ENCODE measurements around the gene ZMYND8.

The ZMYND8 gene

DNA sequence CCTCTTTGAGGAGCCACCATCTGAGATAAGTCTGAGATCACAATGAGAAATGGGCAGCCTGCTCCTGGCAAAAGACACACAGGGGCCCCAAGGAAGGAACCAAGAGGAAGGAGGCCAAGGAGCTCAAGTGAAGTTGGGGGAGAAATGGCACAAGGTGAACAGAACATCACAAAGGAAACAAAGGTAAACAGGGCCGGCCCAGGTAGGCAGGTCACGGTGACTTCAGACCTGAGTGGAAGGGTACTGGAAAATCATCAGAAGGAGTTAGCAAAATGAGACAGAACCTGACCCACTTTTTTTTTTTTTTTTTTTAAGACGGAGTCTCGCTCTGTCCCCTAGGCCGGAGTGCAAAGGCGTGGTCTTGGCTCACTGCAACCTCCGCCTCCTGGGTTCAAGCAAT is 11.3 kb downstream of the ZMYND8 start:
- TF ChIP-seq, protein P1, sequence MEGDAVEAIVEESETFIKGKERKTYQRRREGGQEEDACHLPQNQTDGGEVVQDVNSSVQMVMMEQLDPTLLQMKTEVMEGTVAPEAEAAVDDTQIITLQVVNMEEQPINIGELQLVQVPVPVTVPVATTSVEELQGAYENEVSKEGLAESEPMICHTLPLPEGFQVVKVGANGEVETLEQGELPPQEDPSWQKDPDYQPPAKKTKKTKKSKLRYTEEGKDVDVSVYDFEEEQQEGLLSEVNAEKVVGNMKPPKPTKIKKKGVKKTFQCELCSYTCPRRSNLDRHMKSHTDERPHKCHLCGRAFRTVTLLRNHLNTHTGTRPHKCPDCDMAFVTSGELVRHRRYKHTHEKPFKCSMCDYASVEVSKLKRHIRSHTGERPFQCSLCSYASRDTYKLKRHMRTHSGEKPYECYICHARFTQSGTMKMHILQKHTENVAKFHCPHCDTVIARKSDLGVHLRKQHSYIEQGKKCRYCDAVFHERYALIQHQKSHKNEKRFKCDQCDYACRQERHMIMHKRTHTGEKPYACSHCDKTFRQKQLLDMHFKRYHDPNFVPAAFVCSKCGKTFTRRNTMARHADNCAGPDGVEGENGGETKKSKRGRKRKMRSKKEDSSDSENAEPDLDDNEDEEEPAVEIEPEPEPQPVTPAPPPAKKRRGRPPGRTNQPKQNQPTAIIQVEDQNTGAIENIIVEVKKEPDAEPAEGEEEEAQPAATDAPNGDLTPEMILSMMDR (IDR thresholded peaks at IDR 0.05; ENCODE audit: insufficient read depth, low read length, missing control alignments), result no peak
- ChIA-PET POLR2A (interaction anchor here (0.7 kb wide), 1 partner anchor 39 kb away, joined by 3 read pairs; no protein-coding TSS in a partner anchor), CTCF (interaction anchor here (1.1 kb wide), 1 partner anchor 38 kb away, joined by 4 read pairs; no protein-coding TSS in a partner anchor)

DNA sequence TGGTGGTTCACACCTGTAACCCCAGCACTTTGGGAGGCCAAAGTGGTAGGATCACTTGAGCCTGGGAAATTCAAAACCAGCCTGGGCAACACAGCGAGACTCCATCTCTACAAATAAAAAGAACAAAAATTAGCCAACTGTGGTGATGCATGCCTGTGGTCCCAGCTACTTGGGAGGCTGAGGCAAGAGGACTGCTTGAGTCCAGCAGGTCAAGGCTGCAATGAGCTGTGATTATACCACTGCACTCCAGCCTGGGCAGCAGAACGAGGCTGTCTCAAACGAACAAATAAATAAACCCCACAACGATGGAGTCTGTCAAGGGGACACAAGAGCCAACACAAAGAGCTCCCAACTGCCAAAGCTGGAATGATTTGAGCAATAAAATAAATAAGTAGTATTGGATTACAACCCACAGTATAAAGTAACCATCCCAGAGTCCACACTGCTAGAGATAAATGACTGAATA is 13.5 kb downstream of the ZMYND8 start:
- H3K4me3 ChIP-seq (ENCODE audit: low read depth, low read length), result no peak overlapping the region
- TF ChIP-seq, protein P1 (IDR thresholded peaks at IDR 0.05; ENCODE audit: insufficient read depth, low read length, missing control alignments), result no peak
- DNase-seq (ENCODE audit: low read depth, low spot score), result no peak
- ChIA-PET CTCF (interaction anchor here (0.5 to 0.9 kb wide), 2 partner anchors 11 to 70 kb away, joined by 3 read pairs; no protein-coding TSS in a partner anchor), POLR2A (interaction anchor here (0.7 kb wide), 1 partner anchor 64 kb away, joined by 3 read pairs; no protein-coding TSS in a partner anchor)

More for the DNA sequence above, 11.3 kb downstream of the ZMYND8 start:
- DNase-seq (ENCODE audit: low read depth, low spot score), result no peak
- H3K4me3 ChIP-seq (ENCODE audit: low read depth, low read length), result no peak overlapping the region

DNA sequence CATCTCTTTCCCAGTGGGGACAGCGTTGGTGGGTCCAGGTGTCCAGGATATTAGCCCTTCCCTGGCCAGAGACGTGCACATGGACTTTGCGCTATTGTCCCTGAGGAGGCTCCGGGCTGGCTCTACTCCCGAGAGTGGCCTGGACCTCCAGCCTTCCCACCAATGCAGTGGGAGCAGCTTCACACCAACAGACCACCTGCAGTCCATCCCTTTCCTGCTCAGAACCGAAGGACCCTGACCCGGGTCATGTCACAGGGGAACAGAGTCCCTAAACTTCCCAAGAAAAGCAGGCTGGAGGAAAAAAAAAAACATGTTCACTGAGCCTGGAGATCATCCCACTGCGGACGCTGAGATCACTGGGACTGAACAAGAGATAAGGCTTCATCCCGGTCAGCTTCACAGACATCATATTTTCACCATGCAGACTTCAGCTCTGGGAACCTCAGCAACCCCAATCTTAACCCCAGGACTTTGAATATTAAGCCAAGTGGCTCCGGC is 18.3 kb downstream of the ZMYND8 start:
- no peak for DNase-seq (ENCODE audit: low read depth, low spot score)
- ChIA-PET CTCF (interaction anchor here (0.6 to 1.1 kb wide), 2 partner anchors 10 to 59 kb away, joined by 3 to 4 read pairs; no protein-coding TSS in a partner anchor), POLR2A (no interaction called here)
- H3K4me3 ChIP-seq (ENCODE audit: low read depth, low read length), result no peak overlapping the region
- TF ChIP-seq, protein P1 (IDR thresholded peaks at IDR 0.05; ENCODE audit: insufficient read depth, low read length, missing control alignments), result no peak

DNA sequence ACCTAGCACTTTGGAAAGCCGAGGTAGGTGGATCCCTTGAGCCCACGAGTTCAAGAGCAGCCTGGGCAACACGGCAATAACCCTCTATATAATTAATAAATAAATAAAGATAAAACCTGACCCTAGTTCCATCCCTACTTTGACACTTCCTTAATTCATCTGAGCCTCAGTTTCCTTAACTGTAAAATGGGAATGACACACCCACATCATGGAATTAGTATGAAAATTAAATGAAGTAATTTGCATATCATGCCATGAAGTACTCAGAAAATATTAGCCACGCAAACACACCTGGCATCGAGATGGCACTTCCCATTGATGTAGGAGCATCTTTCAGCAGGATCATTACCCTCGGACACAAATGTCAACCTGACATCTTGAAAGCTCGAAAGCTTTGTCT is 19.1 kb downstream of the ZMYND8 start:
- POLR2A ChIA-PET, result no interaction called here
- CTCF ChIA-PET, result interaction anchor here (1.1 to 4.3 kb wide), 2 partner anchors 11 to 46 kb away, joined by 4 to 17 read pairs; no protein-coding TSS in a partner anchor
- TF ChIP-seq, protein P1 (IDR thresholded peaks at IDR 0.05; ENCODE audit: insufficient read depth, low read length, missing control alignments), result no peak

DNA sequence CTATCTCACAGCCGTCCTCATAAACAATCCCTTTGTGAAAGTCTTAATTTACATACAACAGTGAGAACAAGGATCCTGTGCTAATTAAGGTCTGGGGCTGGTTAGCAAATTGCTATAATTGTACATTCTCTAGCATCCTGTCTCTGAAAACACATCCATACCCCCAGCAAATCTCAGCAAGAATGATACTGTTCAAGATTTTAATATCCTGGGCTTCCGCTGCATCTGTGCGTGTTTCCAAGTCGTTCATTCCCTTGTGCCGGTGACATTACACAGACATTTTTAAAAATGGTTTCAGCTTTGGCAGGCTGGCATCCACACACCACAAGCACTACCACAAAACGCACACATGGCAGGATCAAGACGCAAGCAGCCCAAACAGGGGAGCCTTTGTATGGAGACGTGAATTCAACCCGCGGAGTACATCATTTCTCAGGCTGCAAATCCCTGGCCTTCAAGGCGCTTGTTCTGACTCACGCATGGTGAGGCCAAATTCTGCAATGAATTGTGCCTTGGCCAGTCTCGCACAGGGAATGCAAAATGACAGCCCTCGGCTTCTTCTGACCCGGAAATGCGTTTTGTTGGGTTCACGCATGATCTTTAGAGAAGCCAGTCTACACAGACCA is 20.3 kb downstream of the ZMYND8 start:
- POLR2A ChIA-PET, result interaction anchor here (0.9 to 1.2 kb wide), 3 partner anchors 19 to 44 kb away, joined by 5 to 7 read pairs (median 7); no protein-coding TSS in a partner anchor
- TF ChIP-seq, protein P1 (IDR thresholded peaks at IDR 0.05; ENCODE audit: insufficient read depth, low read length, missing control alignments), result no peak
- CTCF ChIA-PET, result interaction anchor here (1.1 to 4.3 kb wide), 3 partner anchors 20 to 62 kb away, joined by 4 to 17 read pairs (median 7); partner anchors contain the start of gene ZMYND8
- no peak overlapping the region for H3K4me3 ChIP-seq (ENCODE audit: low read depth, low read length)
- no peak for DNase-seq (ENCODE audit: low read depth, low spot score)

More for the DNA sequence above, 19.1 kb downstream of the ZMYND8 start:
- no peak for DNase-seq (ENCODE audit: low read depth, low spot score)
- H3K4me3 ChIP-seq (ENCODE audit: low read depth, low read length), result no peak overlapping the region
